ENCODE data around the gene TOP1. TPM values are rescaled to one million over a fixed set of nuclear protein-coding genes. Genes with fewer than 3 reads are reported as not detected.

TOP1 gene
- total RNA-seq, 1 donor from 2014 or later: 118 TPM

GRCh38 chr20:41143354-41143753 is 114.7 kb downstream of the TOP1 start:
- Mint-ChIP-seq H3K36me3 (ENCODE audit: low read depth) (peaks cover 58% of the 10 kb centered on the region), H3K9me3 (no peaks in the 10 kb centered on the region), H3K4me1 (ENCODE audit: low read depth) (peaks cover 88% of the 10 kb centered on the region), H3K27ac (peak overlapping the region; percentile 82), H3K4me3 (ENCODE audit: low read depth) (peak overlapping the region; percentile 55), H3K27me3 (ENCODE audit: low read depth) (no peaks in the 10 kb centered on the region)
- no peak for DNase-seq (ENCODE audit: low spot score)
- intact Hi-C loops (cut with micrococcal nuclease): loop anchor here (1.0 kb wide), 1 partner anchor 8 kb away; no protein-coding TSS in a partner anchor

GRCh38 chr20:41145317-41145716 is 116.7 kb downstream of the TOP1 start:
- Mint-ChIP-seq H3K27me3 (ENCODE audit: low read depth) (no peaks in the 10 kb centered on the region), H3K4me1 (ENCODE audit: low read depth) (peaks cover 88% of the 10 kb centered on the region), H3K4me3 (ENCODE audit: low read depth) (no peak overlapping the region), H3K9me3 (no peaks in the 10 kb centered on the region), H3K36me3 (ENCODE audit: low read depth) (peaks cover 48% of the 10 kb centered on the region), H3K27ac (no peak overlapping the region)
- DNase-seq (ENCODE audit: low spot score): no peak
- intact Hi-C loops (cut with micrococcal nuclease): no loop called here

DNA sequence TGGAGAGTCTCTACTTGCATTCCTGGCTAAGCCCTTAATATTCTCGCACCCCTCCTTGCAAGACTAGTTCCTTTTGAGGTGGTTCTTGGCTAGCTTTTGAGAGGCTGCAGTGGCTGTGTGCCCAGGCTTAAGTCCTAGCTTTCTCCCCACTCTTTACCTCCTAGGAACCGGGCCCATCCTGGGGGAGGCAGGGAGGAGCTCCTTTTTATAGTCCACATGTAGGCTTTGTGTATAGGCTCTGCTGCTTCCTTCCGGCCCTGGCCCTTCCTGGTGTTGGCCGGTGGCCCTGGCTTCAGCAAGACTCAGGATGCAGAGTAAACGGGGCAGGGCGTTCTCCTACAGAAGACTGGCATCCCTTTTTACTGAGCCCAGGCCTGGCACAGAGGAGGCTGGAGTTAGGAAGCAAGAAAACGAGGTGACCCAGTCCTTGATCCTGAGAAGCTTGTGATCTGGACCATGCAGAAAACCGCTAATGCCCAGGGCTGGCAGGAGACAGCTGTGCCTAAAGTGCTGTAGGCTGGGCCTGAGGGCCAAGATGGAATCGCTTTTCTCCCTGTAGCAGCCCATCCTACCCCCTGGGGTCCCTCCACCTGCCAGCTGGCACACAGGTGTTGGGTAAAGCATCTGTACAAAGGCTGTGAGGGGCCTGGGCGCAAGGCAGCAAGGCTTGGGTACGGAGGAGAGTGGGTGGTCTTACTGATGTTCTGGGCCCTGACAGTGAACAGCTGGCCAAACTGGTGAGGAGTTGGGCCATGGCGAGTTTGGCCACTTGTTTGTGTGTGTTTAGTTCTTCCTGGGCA is 117.4 kb downstream of the TOP1 start:
- H3K27me3 Mint-ChIP-seq (ENCODE audit: low read depth): no peaks in the 10 kb centered on the region
- intact Hi-C loops (cut with micrococcal nuclease): no loop called here
- peaks cover 87% of the 10 kb centered on the region for H3K4me1 Mint-ChIP-seq (ENCODE audit: low read depth)
- DNase-seq (ENCODE audit: low spot score): no peak
- no peaks in the 10 kb centered on the region for H3K9me3 Mint-ChIP-seq
- peaks cover 41% of the 10 kb centered on the region for H3K36me3 Mint-ChIP-seq (ENCODE audit: low read depth)
- H3K4me3 Mint-ChIP-seq (ENCODE audit: low read depth): peak overlapping the region; percentile 0
- H3K27ac Mint-ChIP-seq: peak overlapping the region; percentile 5

- H3K36me3 Mint-ChIP-seq (ENCODE audit: low read depth): peaks cover 43% of the 10 kb centered on the region
- no peaks in the 10 kb centered on the region for H3K9me3 Mint-ChIP-seq
- H3K4me3 Mint-ChIP-seq (ENCODE audit: low read depth): no peak overlapping the region
Observed at GRCh38 chr20:41147767-41148191, 119.2 kb downstream of the TOP1 start.

DNA sequence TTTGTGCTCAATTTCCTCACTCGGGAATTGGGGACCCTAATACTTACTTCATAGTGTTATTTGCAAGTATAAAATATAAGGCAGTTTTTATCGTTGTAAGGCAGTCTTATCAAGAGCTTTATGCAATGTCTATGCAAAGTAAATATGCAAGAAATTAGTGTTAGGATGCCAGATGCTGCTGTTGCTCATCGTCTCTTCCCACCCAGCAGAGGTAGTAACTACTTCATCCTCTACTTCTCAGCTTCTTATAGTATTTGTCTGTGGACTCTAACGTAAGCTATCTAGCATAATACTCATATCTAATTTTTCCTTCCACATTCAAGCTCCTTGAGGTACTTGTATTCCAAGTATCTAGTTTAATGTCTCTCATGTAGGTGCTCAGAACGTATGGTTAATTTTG is 120.3 kb downstream of the TOP1 start:
- H3K9me3 Mint-ChIP-seq: no peaks in the 10 kb centered on the region
- peaks cover 83% of the 10 kb centered on the region for H3K4me1 Mint-ChIP-seq (ENCODE audit: low read depth)
- no peaks in the 10 kb centered on the region for H3K27me3 Mint-ChIP-seq (ENCODE audit: low read depth)
- no peak for DNase-seq (ENCODE audit: low spot score)
- peak overlapping the region; percentile 31 for H3K4me3 Mint-ChIP-seq (ENCODE audit: low read depth)
- intact Hi-C loops (cut with micrococcal nuclease): no loop called here
- peaks cover 43% of the 10 kb centered on the region for H3K36me3 Mint-ChIP-seq (ENCODE audit: low read depth)
- peak overlapping the region; percentile 26 for H3K27ac Mint-ChIP-seq

More at GRCh38 chr20:41147767-41148191, 119.2 kb downstream of the TOP1 start:
- no peak for DNase-seq (ENCODE audit: low spot score)
- Mint-ChIP-seq H3K27ac (peak overlapping the region; percentile 44), H3K27me3 (ENCODE audit: low read depth) (no peaks in the 10 kb centered on the region), H3K4me1 (ENCODE audit: low read depth) (peaks cover 88% of the 10 kb centered on the region)
- intact Hi-C loops (cut with micrococcal nuclease): no loop called here

DNA sequence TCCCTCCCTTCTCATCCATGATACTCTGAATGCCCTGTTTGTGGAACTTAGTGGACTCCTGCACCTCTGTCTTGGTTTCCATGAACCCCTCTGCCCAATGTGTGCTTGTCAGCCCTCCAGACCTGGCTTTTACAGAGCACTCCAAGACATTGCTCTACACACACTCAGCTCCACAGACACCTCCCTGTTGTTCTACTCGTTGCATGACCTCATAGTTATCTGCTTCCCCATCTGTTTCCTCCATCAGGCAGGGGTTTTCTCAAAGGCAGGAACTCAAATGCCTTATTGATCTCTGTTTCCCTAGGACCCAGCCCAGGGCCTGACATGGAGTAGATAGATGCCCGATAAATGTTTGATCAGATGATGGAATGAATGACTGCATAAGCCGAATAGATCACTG is 122.0 kb downstream of the TOP1 start:
- peaks cover 84% of the 10 kb centered on the region for H3K4me1 Mint-ChIP-seq (ENCODE audit: low read depth)
- intact Hi-C loops (cut with micrococcal nuclease): loop anchor here (1.0 kb wide), 1 partner anchor 7 kb away; no protein-coding TSS in a partner anchor
- H3K9me3 Mint-ChIP-seq: no peaks in the 10 kb centered on the region
- H3K4me3 Mint-ChIP-seq (ENCODE audit: low read depth): peak overlapping the region; percentile 40
- DNase-seq (ENCODE audit: low spot score): no peak
- H3K27me3 Mint-ChIP-seq (ENCODE audit: low read depth): no peaks in the 10 kb centered on the region
- H3K36me3 Mint-ChIP-seq (ENCODE audit: low read depth): peaks cover 40% of the 10 kb centered on the region
- peak overlapping the region; percentile 76 for H3K27ac Mint-ChIP-seq

GRCh38 chr20:41151134-41151869 is 122.7 kb downstream of the TOP1 start:
- peaks cover 86% of the 10 kb centered on the region for H3K4me1 Mint-ChIP-seq (ENCODE audit: low read depth)
- H3K27ac Mint-ChIP-seq: peak overlapping the region; percentile 76
- no peak for DNase-seq (ENCODE audit: low spot score)
- H3K4me3 Mint-ChIP-seq (ENCODE audit: low read depth): no peak overlapping the region
- peaks cover 40% of the 10 kb centered on the region for H3K36me3 Mint-ChIP-seq (ENCODE audit: low read depth)
- H3K9me3 Mint-ChIP-seq: no peaks in the 10 kb centered on the region
- intact Hi-C loops (cut with micrococcal nuclease): loop anchor here (1.0 kb wide), 1 partner anchor 8 kb away; no protein-coding TSS in a partner anchor
- no peaks in the 10 kb centered on the region for H3K27me3 Mint-ChIP-seq (ENCODE audit: low read depth)

GRCh38 chr20:41152108-41152757 is 123.6 kb downstream of the TOP1 start:
- intact Hi-C loops (cut with micrococcal nuclease): no loop called here
- Mint-ChIP-seq H3K36me3 (ENCODE audit: low read depth) (peaks cover 33% of the 10 kb centered on the region), H3K27ac (peak overlapping the region; percentile 68), H3K4me1 (ENCODE audit: low read depth) (peaks cover 86% of the 10 kb centered on the region), H3K4me3 (ENCODE audit: low read depth) (no peak overlapping the region), H3K9me3 (no peaks in the 10 kb centered on the region), H3K27me3 (ENCODE audit: low read depth) (no peaks in the 10 kb centered on the region)
- no peak for DNase-seq (ENCODE audit: low spot score)

DNA sequence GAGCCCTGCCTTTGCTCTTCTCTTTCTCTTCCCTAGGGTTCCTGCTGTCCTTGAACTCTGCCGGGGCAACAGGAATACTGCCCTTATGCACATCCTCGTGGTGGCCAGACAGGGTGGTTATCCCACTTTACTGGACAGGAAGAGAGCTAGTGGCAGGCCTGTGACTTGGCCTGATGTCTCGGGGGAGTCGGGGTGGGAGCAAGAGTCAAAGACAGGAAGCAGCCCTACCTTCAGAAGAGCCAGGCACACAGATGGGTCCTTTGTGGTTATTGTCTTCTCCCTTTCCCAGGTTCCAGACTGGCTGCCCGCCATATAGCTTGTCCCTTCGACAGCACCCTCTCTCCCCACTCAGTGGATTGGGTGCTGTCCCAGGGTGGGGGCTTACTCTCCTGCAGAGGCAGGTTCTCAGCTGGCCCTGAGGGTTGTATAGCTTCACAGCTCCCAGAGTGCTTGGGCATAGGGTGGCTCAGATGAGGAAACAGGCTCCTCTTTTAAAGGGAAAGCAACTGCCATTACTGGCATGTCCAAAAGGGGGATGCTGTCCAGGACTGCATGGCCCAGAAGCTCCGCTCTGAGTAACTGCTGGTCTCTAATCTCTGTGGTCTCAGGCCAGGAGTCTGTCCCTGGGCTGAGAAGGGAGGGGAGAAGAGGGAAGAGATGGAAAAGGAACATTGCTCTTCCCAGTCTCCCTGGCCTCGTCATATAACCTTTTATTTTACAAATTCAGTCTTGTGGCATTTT is 126.0 kb downstream of the TOP1 start:
- intact Hi-C loops (cut with micrococcal nuclease): loop anchor here (5.0 kb wide), 1 partner anchor 107 kb away; no protein-coding TSS in a partner anchor
- DNase-seq (ENCODE audit: low spot score): no peak
- Mint-ChIP-seq H3K27ac (peak overlapping the region; percentile 73), H3K4me3 (ENCODE audit: low read depth) (peak overlapping the region; percentile 43), H3K27me3 (ENCODE audit: low read depth) (no peaks in the 10 kb centered on the region), H3K9me3 (no peaks in the 10 kb centered on the region), H3K4me1 (ENCODE audit: low read depth) (peaks cover 91% of the 10 kb centered on the region), H3K36me3 (ENCODE audit: low read depth) (peaks cover 31% of the 10 kb centered on the region)

DNA sequence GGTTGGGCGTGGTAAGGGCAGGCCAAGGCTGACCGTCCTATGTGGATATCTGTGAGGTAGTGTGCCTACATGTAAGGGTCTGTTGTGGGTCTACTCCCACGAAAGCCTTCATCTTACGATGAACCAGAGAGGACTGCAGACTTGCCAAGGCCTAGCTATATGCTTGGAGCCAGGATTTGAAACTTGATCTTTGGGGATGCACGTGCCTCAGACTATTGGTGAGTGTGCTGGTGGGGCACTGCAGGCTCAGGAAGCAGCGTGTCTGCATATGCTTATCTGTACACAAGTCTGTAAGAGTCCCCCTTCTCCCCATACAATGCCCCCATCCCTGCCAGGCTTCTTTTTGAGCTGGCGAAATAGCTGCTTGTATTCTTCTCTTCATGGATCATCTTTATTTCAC is 126.6 kb downstream of the TOP1 start:
- Mint-ChIP-seq H3K9me3 (no peaks in the 10 kb centered on the region), H3K4me1 (ENCODE audit: low read depth) (peaks cover 94% of the 10 kb centered on the region), H3K4me3 (ENCODE audit: low read depth) (no peak overlapping the region), H3K27me3 (ENCODE audit: low read depth) (no peaks in the 10 kb centered on the region), H3K36me3 (ENCODE audit: low read depth) (peaks cover 36% of the 10 kb centered on the region), H3K27ac (peak overlapping the region; percentile 60)
- intact Hi-C loops (cut with micrococcal nuclease): loop anchor here (5.0 kb wide), 1 partner anchor 108 kb away; no protein-coding TSS in a partner anchor
- no peak for DNase-seq (ENCODE audit: low spot score)

DNA sequence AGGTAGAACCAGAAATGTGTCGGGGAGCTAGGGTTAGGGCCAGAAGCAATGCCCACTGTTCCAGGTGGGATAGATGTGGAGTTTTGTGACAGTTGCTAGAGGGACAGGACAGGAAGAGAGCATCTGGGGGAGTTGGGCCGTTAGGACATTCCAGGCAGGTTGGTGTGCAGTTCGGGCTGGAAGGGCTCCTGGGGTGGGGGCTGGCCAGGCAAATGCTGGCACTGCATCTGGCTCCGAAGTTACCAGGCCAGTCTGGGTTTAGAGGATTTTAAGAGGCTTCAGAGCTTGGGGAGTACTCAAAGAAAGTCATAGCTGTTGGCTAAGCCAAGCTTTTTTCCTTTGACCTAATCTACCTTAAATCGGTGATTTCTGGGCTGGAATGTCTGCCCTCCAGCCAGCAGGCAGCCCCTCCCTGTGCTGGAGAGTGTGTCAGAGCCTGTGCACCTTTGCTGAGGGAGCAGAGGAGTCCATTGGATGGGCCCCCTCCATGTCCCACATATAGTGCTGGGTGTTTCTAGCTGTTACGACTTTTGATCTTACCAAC is 129.5 kb downstream of the TOP1 start:
- peaks cover 80% of the 10 kb centered on the region for H3K4me1 Mint-ChIP-seq (ENCODE audit: low read depth)
- peak overlapping the region; percentile 93 for H3K27ac Mint-ChIP-seq
- no peaks in the 10 kb centered on the region for H3K9me3 Mint-ChIP-seq
- intact Hi-C loops (cut with micrococcal nuclease): loop anchor here (5.0 kb wide), 1 partner anchor 111 kb away; no protein-coding TSS in a partner anchor
- H3K27me3 Mint-ChIP-seq (ENCODE audit: low read depth): no peaks in the 10 kb centered on the region
- H3K4me3 Mint-ChIP-seq (ENCODE audit: low read depth): peak overlapping the region; percentile 79
- H3K36me3 Mint-ChIP-seq (ENCODE audit: low read depth): peaks cover 57% of the 10 kb centered on the region
- DNase-seq (ENCODE audit: low spot score): no peak

DNA sequence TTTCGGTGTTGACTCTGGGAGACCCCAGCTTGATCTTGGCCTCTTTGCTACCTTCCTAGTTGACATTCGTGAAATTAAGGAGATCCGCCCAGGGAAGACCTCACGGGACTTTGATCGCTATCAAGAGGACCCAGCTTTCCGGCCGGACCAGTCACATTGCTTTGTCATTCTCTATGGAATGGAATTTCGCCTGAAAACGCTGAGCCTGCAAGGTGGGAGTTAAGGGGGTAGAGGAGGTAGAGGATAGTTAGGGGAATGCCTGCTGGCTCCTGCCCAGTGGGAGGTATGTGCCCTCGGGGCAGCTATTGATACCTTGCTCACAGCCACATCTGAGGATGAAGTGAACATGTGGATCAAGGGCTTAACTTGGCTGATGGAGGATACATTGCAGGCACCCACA is 130.9 kb downstream of the TOP1 start:
- intact Hi-C loops (cut with micrococcal nuclease): loop anchor here (5.0 kb wide), 1 partner anchor 112 kb away; no protein-coding TSS in a partner anchor
- no peak for DNase-seq (ENCODE audit: low spot score)
- Mint-ChIP-seq H3K36me3 (ENCODE audit: low read depth) (peaks cover 63% of the 10 kb centered on the region), H3K9me3 (no peaks in the 10 kb centered on the region), H3K27me3 (ENCODE audit: low read depth) (no peaks in the 10 kb centered on the region), H3K27ac (peak overlapping the region; percentile 44), H3K4me3 (ENCODE audit: low read depth) (no peak overlapping the region), H3K4me1 (ENCODE audit: low read depth) (peaks cover 71% of the 10 kb centered on the region)

All from activated T-helper 2 cell treated with anti-CD3 and anti-CD28 coated beads, Interferon-gamma antibody, Interleukin-2, Interleukin-4, amounts not matched to agents 10 μg/mL and 5 μg/mL and 100 μg/mL, durations not matched to agents 14 hours and 24 hours and 36 hours (primary cell).